Thoracic aorta (tissue), 2 donors: ENCODE results near the gene DGKZ. TPM values are rescaled to one million over a fixed set of nuclear protein-coding genes. Genes with fewer than 3 reads are reported as not detected.
A peak's percentile ranks its signal among the peaks of the same experiment; 100 is the strongest.

Source experiments
- ATAC-seq: fragments of 150-250 bp; one replicate; pipeline ENCODE4 v1.8.0; 2017; ENCODE audit warnings: low read depth; ENCODE audit not compliant: insufficient number of reproducible peaks, low FRiP score
- DNase-seq: peaks from one replicate; pipeline ENCODE4 v3.0.0-alpha.2; 2020; ENCODE audit warnings: low spot score
- H3K27ac ChIP-seq, 2 donors: fragments of 200-600 bp; sonication (generic); 1 replicate in 1 of 2; 2 replicates in 1 of 2; pipeline ENCODE4 v1.5.1; 2016; ENCODE audit warnings: mild to moderate bottlenecking in 2 of 2, moderate library complexity in 2 of 2
- H3K27me3 ChIP-seq: fragments of 200-600 bp; sonication (generic); replicated peaks from 2 replicates; pipeline ENCODE4 v1.6.0; 2016; ENCODE audit warnings: mild to moderate bottlenecking; ENCODE audit not compliant: insufficient read depth
- H3K36me3 ChIP-seq: fragments of 200-600 bp; sonication (generic); one replicate; pipeline ENCODE4 v1.5.1; 2016
- H3K4me1 ChIP-seq, 2 donors: fragments of 200-600 bp; sonication (generic); 1 replicate in 1 of 2; 2 replicates in 1 of 2; pipeline versions ENCODE4 v1.5.1 to v1.6.0; 2016; ENCODE audit warnings: low read depth in 2 of 2, mild to moderate bottlenecking in 1 of 2; ENCODE audit not compliant: control insufficient read depth in 1 of 2
- H3K4me3 ChIP-seq: fragments of 200-600 bp; sonication (generic); 2 replicates; pipeline ENCODE4 v1.5.1; 2016; ENCODE audit warnings: mild to moderate bottlenecking
- H3K9me3 ChIP-seq: fragments of 200-600 bp; sonication (generic); 2 replicates; pipeline ENCODE4 v1.5.1; 2016
- CTCF ChIP-seq: fragments of 200-600 bp; sonication (generic); IDR thresholded peaks from one replicate; pipeline ENCODE4 v1.5.1; 2019; ENCODE audit warnings: antibody characterized with exemption
- total RNA-seq, 2 donors: library from RNA; depleted of rRNA; stranded (reverse); fragments of >200 nt; gene quantifications; one replicate each; pipeline versions ENCODE4 v1.1.0 to v1.2.3, GENCODE V29; 2016

Gene DGKZ
- total RNA-seq, 2 donors from 2014 or later, result 40.6 to 68.2 TPM

GRCh38 chr11:46387456-46387855, 40.2 kb downstream of the DGKZ start:
- ATAC-seq (no peak), DNase-seq (no peak)
- Histone ChIP-seq H3K36me3 (no peaks in the 10 kb centered on the region), H3K4me3 (no peak overlapping the region), H3K27ac (no peak overlapping the region), H3K4me1 (peaks cover 13 to 27% of the 10 kb centered on the region in 2 donors), H3K27me3 (peaks cover 14% of the 10 kb centered on the region), H3K9me3 (no peaks in the 10 kb centered on the region)
- no peak for TF ChIP-seq CTCF

- ATAC-seq (no peak), DNase-seq (no peak)
- Histone ChIP-seq H3K27me3 (peaks cover 14% of the 10 kb centered on the region), H3K27ac (no peak overlapping the region), H3K9me3 (no peaks in the 10 kb centered on the region), H3K4me3 (no peak overlapping the region), H3K4me1 (peaks cover 15 to 25% of the 10 kb centered on the region in 2 donors), H3K36me3 (no peaks in the 10 kb centered on the region)
- TF ChIP-seq CTCF, result no peak
Measured at GRCh38 chr11:46387919-46388618, 40.8 kb downstream of the DGKZ start.

GRCh38 chr11:46388619-46389449, 41.6 kb downstream of the DGKZ start:
- DNase-seq (no peak), ATAC-seq (no peak)
- peaks cover 15 to 25% of the 10 kb centered on the region in 2 donors for H3K4me1 ChIP-seq
- H3K4me3 ChIP-seq, result peak overlapping the region; percentile 62
- H3K36me3 ChIP-seq, result no peaks in the 10 kb centered on the region
- no peak for TF ChIP-seq CTCF
- H3K27ac ChIP-seq, result no peak overlapping the region
- peaks cover 14% of the 10 kb centered on the region for H3K27me3 ChIP-seq
- H3K9me3 ChIP-seq, result no peaks in the 10 kb centered on the region

- DNase-seq (no peak), ATAC-seq (no peak)
- Histone ChIP-seq H3K36me3 (no peaks in the 10 kb centered on the region), H3K4me1 (peaks cover 15 to 25% of the 10 kb centered on the region in 2 donors), H3K27me3 (peaks cover 14% of the 10 kb centered on the region), H3K27ac (peak overlapping the region in 1 of 2 donors; percentile 30), H3K4me3 (peak overlapping the region; percentile 62), H3K9me3 (no peaks in the 10 kb centered on the region)
- peak; percentile 67 for TF ChIP-seq CTCF
Measured at GRCh38 chr11:46389450-46390330, 42.4 kb downstream of the DGKZ start.
